Measurements from ENCODE around the gene HDAC8. TPM values are rescaled to one million over a fixed set of nuclear protein-coding genes. Genes with fewer than 3 reads are reported as not detected.

HDAC8 gene
- 25.7 and 31.3 TPM in 2 replicates for total RNA-seq

DNA sequence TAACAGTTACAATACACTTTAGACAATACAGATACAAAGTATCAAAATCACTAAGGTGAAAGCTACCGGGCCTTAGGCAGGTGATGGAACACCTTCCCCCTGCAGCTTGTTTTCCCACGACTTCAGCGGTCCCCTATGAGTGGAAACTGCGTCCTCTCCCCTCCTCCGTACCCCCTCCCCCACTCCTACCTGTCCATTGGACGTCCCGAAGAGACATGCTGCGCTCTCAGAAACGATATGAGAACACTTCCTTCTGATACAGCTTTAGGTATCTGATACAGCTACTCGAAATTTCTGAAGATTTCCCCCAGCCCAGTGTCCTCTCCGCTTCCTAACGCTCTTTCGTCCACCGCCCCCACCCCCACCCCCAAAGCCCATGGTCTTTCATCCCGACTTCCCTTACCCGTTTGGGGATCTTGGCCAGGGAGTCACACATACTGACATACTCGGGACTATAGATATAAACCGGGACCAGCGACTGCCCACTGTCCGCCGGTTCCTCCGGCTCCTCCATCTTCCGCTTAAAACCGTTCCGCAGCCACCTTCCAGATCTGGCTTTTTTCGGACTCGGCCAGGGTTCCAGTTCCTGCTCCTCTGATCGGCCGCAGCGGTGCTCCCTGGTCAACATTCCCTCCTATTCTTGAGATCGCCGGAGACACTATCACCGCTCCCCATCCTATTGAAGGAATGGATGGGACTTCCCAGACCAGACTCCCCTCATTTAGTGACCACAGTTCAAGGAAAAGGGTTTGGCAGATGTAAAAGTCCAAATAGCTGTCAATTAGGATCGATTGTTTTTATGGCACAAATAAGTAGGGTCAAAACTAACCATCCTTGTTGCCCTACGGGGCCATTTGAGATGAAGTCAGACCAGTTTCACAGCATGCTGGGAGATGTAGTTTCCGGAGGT is at the start of gene HDAC8:
HDAC8 (minus strand) TSS at position 596 of the 910 bp plus-strand sequence; CDS start at position 514, 82 bp downstream.

DNA sequence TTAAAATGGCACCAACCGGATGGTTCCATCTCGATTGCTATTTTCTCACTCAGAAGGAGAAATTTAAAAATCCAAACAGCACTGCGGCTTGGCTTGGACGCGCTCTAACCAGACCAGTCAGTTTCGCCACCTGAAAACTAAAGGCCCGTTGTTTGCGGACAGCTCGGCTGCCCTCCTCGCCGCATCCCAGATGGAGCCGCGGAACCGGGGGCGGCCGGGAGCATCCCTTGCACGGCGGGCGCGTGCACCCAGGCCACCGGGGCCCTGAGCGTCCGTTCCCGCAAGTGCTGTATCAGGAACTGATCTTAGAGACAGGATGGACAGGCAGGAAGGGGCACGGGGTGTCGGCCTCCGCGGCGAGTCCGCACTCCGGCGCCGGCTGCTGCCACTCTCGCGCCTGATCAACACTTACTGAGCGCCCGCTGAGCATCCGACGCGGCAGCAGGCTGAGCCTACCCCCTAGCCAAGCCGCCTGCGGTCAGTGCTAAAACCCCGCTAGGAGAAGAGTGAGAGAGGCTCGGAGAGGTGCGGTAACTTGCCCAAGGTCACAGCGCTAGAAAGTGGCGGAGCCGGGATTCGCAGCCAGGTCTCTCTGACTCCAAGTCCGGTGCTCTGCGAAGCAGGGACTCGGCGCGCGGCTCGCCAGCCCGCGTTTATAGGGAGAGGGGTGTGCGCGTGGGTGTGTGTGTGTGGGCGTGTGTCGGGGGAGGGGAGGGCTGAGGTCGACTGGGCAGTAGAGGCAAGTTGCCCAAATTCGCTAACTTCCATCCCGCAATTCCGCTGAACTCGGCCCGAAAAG is 267.2 kb downstream of the HDAC8 start, which contains the start of gene CITED1:
CITED1 (minus strand) TSS at position 629 of the 799 bp plus-strand sequence. CDS start 3,045 bp downstream, outside the sequence.

Other genes starting within 250 kb of the HDAC8 start
- gene PHKA1, start 141.5 kb upstream of the HDAC8 start, total RNA-seq, result 9.3 and 17.1 TPM in 2 replicates
- gene DMRTC1B, start 204.0 kb upstream of the HDAC8 start, total RNA-seq, result not detected in 2 replicates
- not detected in 2 replicates for gene FAM236B, start 209.8 kb upstream of the HDAC8 start, total RNA-seq
- not detected in 2 replicates for gene FAM236D, start 235.4 kb upstream of the HDAC8 start, total RNA-seq

Data from smooth muscle cell of the pulmonary artery (primary cell).